Esophagus (tissue), 2 donors: ENCODE measurements around the gene LACTB. TPM values are rescaled to one million over a fixed set of nuclear protein-coding genes. Genes with fewer than 3 reads are reported as not detected.

ENCODE experiments used
- H3K27ac ChIP-seq, 2 donors: one replicate each; pipeline ENCODE4 v1.5.1; 2013; ENCODE audit warnings: low read depth in 2 of 2, mild to moderate bottlenecking in 2 of 2, inconsistent platforms in 1 of 2, low read length in 1 of 2, moderate library complexity in 1 of 2
- H3K27me3 ChIP-seq, 2 donors: one replicate each; pipeline ENCODE4 v1.6.1; 2013; ENCODE audit warnings: low read length in 2 of 2, control low read depth in 1 of 2, mild to moderate bottlenecking in 1 of 2; ENCODE audit not compliant: insufficient read depth in 2 of 2, control insufficient read depth in 1 of 2
- H3K36me3 ChIP-seq, 2 donors: one replicate each; pipeline ENCODE4 v1.6.1; 2013; ENCODE audit warnings: low read length in 1 of 2; ENCODE audit not compliant: control insufficient read depth in 2 of 2, insufficient read depth in 2 of 2
- H3K4me1 ChIP-seq, 2 donors: one replicate each; pipeline ENCODE4 v1.6.1; 2013; ENCODE audit warnings: low read length in 1 of 2; ENCODE audit not compliant: control insufficient read depth in 2 of 2, insufficient read depth in 2 of 2
- H3K4me3 ChIP-seq, 2 donors: one replicate each; pipeline ENCODE4 v1.5.1; 2013; ENCODE audit warnings: low read length in 2 of 2, mild to moderate bottlenecking in 2 of 2, low read depth in 1 of 2, moderate library complexity in 1 of 2
- H3K9me3 ChIP-seq, 2 donors: one replicate each; pipeline ENCODE4 v1.6.1; 2013; ENCODE audit warnings: mild to moderate bottlenecking in 2 of 2, low read depth in 1 of 2, low read length in 1 of 2, moderate library complexity in 1 of 2; ENCODE audit not compliant: control insufficient read depth in 2 of 2, insufficient read depth in 1 of 2
- WGBS, 2 donors: extraction: QIAGEN DNeasy Blood & Tissue Kit; methylation state at CpG; one replicate each; pipeline ENCODE4 v1.1.7; 2013; 5-methylcytosine and 5-hydroxymethylcytosine counted together
- polyA plus RNA-seq, 2 donors: library from polyadenylated mRNA; stranded (reverse); fragments of 200-250 nt; gene quantifications; one replicate each; pipeline ENCODE4 v1.2.3, GENCODE V29; 2013
- donor health status: healthy with polysubstance abuse.
- donor health status: Bipolar disorder and iron deficiency.

The LACTB gene
- polyA plus RNA-seq, 2 donors = 6.8 to 8.6 TPM

GRCh38 chr15:63157891-63158431 is 36.3 kb downstream of the LACTB start:
- peak overlapping the region; percentile 66 to 72 for H3K4me3 ChIP-seq
- peak overlapping the region; percentile 83 to 97 for H3K27ac ChIP-seq
- H3K9me3 ChIP-seq = no peaks in the 10 kb centered on the region
- no peaks in the 10 kb centered on the region for H3K27me3 ChIP-seq
- no peaks in the 10 kb centered on the region for H3K4me1 ChIP-seq
- WGBS, 2 donors = 8 to 10% methylated on average over 18 of the region's 18 CpGs
- H3K36me3 ChIP-seq = no peaks in the 10 kb centered on the region

GRCh38 chr15:63160638-63161037 is 39.0 kb downstream of the LACTB start:
- Histone ChIP-seq H3K27ac (no peak overlapping the region), H3K4me3 (no peak overlapping the region), H3K36me3 (no peaks in the 10 kb centered on the region), H3K9me3 (no peaks in the 10 kb centered on the region), H3K4me1 (no peaks in the 10 kb centered on the region), H3K27me3 (no peaks in the 10 kb centered on the region)

- Histone ChIP-seq H3K36me3 (no peaks in the 10 kb centered on the region), H3K4me3 (no peak overlapping the region), H3K9me3 (no peaks in the 10 kb centered on the region), H3K27me3 (no peaks in the 10 kb centered on the region), H3K27ac (no peak overlapping the region), H3K4me1 (no peaks in the 10 kb centered on the region)
- WGBS, 2 donors = 83 to 86% methylated on average over 4 of the region's 4 CpGs
Observed at GRCh38 chr15:63163217-63163616, 41.6 kb downstream of the LACTB start.

- H3K4me1 ChIP-seq = no peaks in the 10 kb centered on the region
- H3K4me3 ChIP-seq = no peak overlapping the region
- H3K27me3 ChIP-seq = no peaks in the 10 kb centered on the region
- no peaks in the 10 kb centered on the region for H3K36me3 ChIP-seq
- no peak overlapping the region for H3K27ac ChIP-seq
- WGBS, 2 donors = 88 to 92% methylated on average over 6 of the region's 6 CpGs
- H3K9me3 ChIP-seq = no peaks in the 10 kb centered on the region
Observed at GRCh38 chr15:63165166-63165859, 43.7 kb downstream of the LACTB start.

GRCh38 chr15:63166219-63166618 is 44.6 kb downstream of the LACTB start:
- Histone ChIP-seq H3K4me1 (no peaks in the 10 kb centered on the region), H3K4me3 (no peak overlapping the region), H3K27ac (no peak overlapping the region), H3K27me3 (no peaks in the 10 kb centered on the region), H3K9me3 (no peaks in the 10 kb centered on the region), H3K36me3 (no peaks in the 10 kb centered on the region)
- 90 to 92% methylated on average over 2 of the region's 2 CpGs for WGBS, 2 donors

GRCh38 chr15:63169788-63170187 is 48.1 kb downstream of the LACTB start:
- Histone ChIP-seq H3K27ac (no peak overlapping the region), H3K36me3 (no peaks in the 10 kb centered on the region)
- 74 to 84% methylated on average over 2 of the region's 2 CpGs for WGBS, 2 donors

GRCh38 chr15:63172376-63172775 is 50.7 kb downstream of the LACTB start:
- no peaks in the 10 kb centered on the region for H3K4me1 ChIP-seq
- no peak overlapping the region for H3K4me3 ChIP-seq
- H3K27ac ChIP-seq = no peak overlapping the region
- H3K36me3 ChIP-seq = no peaks in the 10 kb centered on the region
- H3K27me3 ChIP-seq = no peaks in the 10 kb centered on the region
- no peaks in the 10 kb centered on the region for H3K9me3 ChIP-seq
- WGBS, 2 donors = 90 to 92% methylated on average over 5 of the region's 5 CpGs

More at GRCh38 chr15:63169788-63170187, 48.1 kb downstream of the LACTB start:
- Histone ChIP-seq H3K4me3 (no peak overlapping the region), H3K4me1 (no peaks in the 10 kb centered on the region), H3K27me3 (no peaks in the 10 kb centered on the region), H3K9me3 (no peaks in the 10 kb centered on the region)

GRCh38 chr15:63172851-63173451 is 51.3 kb downstream of the LACTB start:
- Histone ChIP-seq H3K36me3 (no peaks in the 10 kb centered on the region), H3K27ac (no peak overlapping the region), H3K4me1 (peaks cover 0 to under 1% of the 10 kb centered on the region in 2 donors), H3K4me3 (no peak overlapping the region), H3K27me3 (no peaks in the 10 kb centered on the region), H3K9me3 (no peaks in the 10 kb centered on the region)
- 61 to 81% methylated on average over 3 of the region's 3 CpGs for WGBS, 2 donors

- WGBS, 2 donors = 93 to 97% methylated on average over 3 of the region's 3 CpGs
- no peaks in the 10 kb centered on the region for H3K36me3 ChIP-seq
- no peaks in the 10 kb centered on the region for H3K9me3 ChIP-seq
- H3K4me3 ChIP-seq = no peak overlapping the region
- no peaks in the 10 kb centered on the region for H3K27me3 ChIP-seq
- H3K27ac ChIP-seq = no peak overlapping the region
- peaks cover 0 to 2% of the 10 kb centered on the region in 2 donors for H3K4me1 ChIP-seq
Observed at GRCh38 chr15:63176302-63176701, 54.6 kb downstream of the LACTB start.

GRCh38 chr15:63178034-63178433 is 56.4 kb downstream of the LACTB start:
- Histone ChIP-seq H3K36me3 (no peaks in the 10 kb centered on the region), H3K27ac (no peak overlapping the region), H3K27me3 (no peaks in the 10 kb centered on the region), H3K4me1 (peaks cover 0 to 2% of the 10 kb centered on the region in 2 donors), H3K4me3 (no peak overlapping the region), H3K9me3 (no peaks in the 10 kb centered on the region)
- 50 to 51% methylated on average over 5 of the region's 5 CpGs for WGBS, 2 donors
